HS-27A (cell line): ENCODE measurements around the gene KRTAP10-12.

ENCODE experiments used
- DNase-seq: peaks from one replicate; pipeline ENCODE4 v3.0.0-alpha.2; 2012; ENCODE audit warnings: low read depth, missing footprints

The KRTAP10-12 gene

DNA sequence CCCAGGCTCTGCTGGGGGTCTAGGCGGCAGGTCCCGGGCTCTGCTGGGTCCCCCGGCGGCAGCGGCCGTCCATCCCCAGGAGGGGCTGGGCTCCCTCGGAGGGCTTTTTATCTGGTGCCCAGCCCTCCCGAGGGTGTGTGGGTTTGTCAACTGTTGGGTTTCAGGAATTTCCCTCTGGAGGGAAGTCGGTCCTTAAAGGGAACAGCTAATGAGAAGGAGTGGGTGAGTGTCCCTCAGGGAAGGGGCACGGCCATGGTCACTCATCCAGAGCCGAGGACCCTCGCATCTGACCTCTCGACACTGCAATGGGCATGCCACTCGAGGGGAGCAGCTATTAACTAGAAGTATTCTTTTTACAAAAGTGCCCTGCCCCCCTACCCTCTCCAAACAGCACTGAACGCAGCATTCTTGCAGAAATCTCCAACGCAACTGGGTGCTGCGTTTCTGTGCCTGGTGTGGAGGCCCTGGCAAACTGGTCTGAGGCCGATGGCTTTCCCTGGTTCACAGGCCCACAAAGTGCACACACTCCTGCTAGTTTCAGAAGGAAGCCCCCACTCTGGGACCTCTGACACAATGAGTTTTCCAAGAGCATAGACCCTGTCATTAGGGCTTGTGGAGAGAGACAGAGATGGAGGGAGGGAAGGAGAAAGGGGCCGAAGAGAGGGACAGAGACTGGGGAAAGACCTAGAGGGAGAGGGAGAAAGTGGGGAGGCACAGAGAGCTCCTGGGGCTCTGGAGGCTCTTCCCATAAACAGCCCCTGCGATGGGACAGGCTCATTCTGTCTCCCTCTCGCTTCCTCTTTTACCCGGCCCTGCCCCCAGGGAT lies 15.4 kb downstream of the KRTAP10-12 start:
- no peak for DNase-seq

DNA sequence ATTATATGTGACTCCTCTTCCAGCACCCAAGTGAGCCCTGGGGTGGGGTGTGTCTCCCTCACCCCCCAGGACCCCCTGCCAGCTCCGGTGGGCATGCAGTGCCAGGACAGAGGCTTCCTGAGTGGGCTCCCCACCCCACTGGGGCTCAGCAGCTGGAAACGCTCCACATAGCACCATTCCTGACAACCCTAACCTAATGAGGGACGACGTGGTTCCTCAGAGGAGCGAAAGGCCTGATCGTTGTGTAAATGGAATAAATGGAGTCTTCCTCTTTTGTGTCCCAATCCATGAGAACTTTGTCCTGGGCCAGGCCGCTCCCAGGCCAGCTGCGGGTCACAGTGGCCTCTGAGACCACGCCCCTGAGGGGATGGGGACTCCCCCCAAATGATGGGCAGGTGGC lies 16.2 kb downstream of the KRTAP10-12 start:
- DNase-seq, result no peak

GRCh38 chr21:44713846-44714245 lies 16.9 kb downstream of the KRTAP10-12 start:
- DNase-seq, result no peak

DNA sequence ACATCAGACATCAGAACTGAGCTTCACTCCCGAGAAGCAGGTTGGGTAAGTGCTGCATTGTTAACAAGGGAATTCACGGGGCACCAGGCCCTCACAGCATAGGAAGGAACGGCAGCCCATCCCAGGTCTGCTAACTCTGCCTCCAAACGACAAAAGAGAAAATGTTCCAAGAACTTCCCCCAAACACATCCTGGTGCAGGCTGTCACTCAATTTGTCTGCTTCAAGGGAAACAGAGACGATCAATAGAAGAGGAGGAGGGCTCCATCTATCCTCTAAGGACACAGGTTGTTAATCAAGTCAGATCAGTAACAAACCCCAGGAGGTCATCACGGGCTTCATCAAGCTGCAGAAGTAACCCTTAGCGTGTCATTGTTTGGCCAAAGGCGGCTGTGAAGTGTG lies 17.9 kb downstream of the KRTAP10-12 start:
- DNase-seq, result no peak

- DNase-seq, result no peak
Observed at GRCh38 chr21:44716984-44717383, 20.0 kb downstream of the KRTAP10-12 start.

- DNase-seq, result no peak
Observed at GRCh38 chr21:44718093-44718492, 21.1 kb downstream of the KRTAP10-12 start.

DNA sequence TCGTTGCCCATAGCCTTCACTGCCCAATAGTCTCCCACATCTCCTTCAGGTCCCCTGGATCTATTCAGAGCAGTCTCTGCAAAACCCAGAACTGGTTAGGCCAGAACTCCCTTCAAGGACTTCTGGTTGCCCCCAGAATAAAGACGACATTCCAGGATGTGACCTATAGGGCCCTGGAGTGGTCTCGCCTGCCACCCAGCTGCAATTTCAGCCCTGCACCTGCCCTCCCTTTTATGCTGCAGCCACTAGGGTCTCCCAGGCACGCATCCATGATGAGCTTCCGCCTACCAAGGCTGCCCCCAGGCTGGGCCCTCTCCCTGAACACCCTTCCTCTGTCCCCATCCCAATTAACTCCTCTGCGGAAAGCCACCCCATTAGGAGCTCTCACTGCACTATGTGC lies 21.6 kb downstream of the KRTAP10-12 start:
- DNase-seq, result no peak

GRCh38 chr21:44720170-44720569 lies 23.2 kb downstream of the KRTAP10-12 start:
- DNase-seq, result no peak

DNA sequence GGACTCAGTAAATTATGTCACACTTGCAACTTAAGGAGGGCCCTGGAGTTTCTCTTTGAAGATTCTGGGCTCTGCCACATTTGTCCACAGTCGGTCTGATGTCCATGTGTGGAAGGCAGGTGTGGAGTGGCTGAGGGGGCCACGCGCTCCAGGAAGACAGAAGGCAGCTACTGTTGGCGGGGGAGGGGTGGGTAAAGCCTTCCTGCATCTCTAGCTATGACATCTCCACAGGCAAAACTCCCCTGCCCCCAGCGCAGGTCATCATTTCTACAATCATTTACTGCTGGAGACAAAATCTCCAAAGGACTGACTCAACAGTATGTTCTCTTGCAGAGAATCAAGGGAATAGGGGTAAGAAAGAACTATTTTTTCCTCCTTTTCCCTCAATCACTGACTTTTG lies 25.8 kb downstream of the KRTAP10-12 start:
- no peak for DNase-seq

DNA sequence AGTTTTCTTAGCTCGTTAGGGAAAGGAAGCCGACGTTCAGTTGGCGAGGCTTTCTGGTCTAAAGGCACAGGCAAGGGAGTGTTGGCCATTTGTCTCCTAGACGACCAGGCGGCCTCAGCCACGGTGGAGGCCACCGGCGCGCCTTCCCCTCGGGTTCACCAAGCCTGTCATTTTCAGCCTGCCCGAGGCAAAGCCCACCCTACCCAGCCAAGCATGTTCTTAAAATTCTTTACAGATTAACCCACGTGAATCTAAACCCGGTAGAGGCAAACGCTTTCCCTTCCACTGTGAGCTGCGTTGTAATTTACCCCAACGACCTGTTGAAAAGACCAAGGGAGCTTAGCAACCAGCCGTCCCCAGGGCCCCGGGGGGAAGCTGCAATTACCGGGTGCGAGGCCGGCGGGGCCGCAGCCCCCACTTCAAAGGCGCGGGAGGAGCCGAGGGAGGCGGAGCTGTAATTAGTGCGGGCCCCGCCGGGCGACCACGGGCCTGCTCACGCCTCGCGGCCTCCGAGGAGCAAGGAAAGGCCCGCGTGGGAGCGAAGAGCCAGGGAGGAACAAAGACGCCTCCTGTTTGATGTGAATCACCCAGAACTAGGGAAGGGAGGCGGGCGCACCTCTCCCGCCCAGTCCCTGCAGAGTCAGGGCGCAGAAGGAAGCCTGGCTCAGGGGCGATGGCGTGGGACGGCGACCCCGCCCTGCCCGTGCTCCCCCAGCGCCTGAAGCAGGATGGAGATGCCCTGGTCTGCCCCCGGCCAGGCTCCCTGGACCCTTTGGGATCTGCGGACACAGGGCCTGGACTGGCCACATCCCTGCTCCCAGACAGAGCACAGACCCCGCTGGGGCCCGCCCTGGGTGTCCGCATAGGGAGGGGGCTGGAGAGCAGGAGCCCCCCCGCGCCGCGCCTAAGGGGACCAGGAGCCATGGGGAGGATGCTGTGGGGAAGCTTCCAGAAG lies 26.5 kb downstream of the KRTAP10-12 start:
- no peak for DNase-seq

GRCh38 chr21:44724196-44724595 lies 27.2 kb downstream of the KRTAP10-12 start:
- no peak for DNase-seq

GRCh38 chr21:44724926-44725325 lies 28.0 kb downstream of the KRTAP10-12 start:
- no peak for DNase-seq

DNA sequence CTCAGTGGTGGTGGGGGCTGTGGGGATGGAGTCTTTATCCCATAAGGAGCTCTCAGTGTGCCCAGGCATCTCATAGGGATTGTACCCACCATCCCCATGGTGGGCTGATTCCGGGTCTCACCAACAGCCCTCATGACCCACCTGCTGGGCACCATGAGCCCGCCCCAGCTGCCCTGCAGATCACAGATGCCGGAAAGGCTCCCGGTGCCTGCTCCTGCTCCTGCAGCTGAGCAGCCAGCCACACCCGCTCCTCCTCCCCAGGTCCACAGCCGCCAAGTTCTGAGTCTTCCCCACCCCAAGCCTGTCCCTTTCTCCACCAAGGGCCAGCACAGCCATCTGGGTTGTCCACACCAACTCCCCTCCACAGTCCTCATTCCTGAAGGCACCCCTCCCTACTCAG lies 29.9 kb downstream of the KRTAP10-12 start:
- DNase-seq, result no peak

DNA sequence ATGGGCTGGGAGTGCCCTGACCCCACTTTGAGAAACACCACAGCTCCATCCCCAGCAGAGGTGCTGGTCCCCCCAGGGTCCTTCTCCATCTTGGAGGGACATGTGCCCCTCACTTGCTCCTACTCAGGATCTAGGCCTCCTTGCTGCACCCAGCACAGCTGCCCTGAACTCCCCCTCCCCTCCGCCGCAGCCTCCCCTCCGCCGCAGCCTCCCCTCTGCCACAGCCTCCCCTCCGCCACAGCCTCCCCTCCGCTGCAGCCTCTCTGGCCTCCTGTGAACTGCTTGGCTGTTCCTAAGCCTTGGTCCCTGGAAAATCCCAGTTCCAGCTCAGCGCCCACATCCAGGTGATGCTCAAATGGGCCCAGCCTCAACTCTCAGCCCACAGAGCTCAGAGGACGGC lies 30.3 kb downstream of the KRTAP10-12 start:
- DNase-seq, result no peak

- no peak for DNase-seq
Observed at GRCh38 chr21:44727757-44728156, 30.8 kb downstream of the KRTAP10-12 start.

- no peak for DNase-seq
Observed at GRCh38 chr21:44728716-44729115, 31.7 kb downstream of the KRTAP10-12 start.

- no peak for DNase-seq
Observed at GRCh38 chr21:44729336-44730027, 32.5 kb downstream of the KRTAP10-12 start.

DNA sequence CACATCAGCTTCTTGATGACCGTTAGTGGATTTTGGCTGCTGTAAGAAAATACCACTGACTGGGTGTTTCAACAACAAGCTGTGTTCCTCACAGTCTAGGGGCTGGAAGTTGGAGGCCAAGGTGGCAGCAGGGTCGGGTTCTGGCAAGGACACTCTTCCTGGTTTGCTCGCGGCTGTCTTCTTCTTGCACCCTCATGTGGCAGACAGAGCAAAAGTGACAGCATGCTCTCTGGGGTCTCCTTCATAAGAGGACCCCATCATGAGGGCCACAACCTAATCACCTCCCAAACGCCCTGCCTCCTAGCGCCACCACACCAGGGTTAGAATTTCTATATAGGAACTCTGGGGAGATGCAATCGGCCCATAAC lies 33.0 kb downstream of the KRTAP10-12 start:
- no peak for DNase-seq

DNA sequence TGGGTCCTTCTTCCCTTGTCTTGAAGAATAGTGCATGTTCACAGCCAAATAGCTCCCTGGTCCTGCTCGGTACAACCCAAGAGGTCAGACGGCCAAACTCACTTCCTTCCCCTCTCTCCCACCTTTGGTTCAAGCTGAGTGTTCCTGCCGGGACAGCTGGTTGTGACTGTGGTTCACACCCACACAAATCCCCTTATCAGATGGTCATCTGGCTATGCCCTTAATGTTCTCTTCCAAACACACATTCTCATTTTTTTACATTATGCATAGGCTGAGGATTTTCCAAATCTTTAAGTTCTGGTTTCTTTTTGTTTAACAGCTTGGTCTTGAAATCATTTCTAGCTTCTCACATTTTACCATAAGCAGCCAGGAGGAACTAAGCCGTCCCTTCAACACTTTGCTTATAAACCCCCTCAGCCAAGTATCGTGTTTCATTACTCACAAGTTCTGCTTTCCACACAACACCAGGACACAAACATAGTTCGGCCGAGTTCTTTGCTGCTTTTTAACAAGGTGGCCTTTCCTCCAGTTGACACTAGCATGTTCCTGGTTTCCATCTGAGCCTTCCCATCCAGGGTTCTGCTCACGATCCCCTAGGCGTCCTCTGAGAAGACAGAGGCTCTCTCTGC lies 34.1 kb downstream of the KRTAP10-12 start:
- no peak for DNase-seq

DNA sequence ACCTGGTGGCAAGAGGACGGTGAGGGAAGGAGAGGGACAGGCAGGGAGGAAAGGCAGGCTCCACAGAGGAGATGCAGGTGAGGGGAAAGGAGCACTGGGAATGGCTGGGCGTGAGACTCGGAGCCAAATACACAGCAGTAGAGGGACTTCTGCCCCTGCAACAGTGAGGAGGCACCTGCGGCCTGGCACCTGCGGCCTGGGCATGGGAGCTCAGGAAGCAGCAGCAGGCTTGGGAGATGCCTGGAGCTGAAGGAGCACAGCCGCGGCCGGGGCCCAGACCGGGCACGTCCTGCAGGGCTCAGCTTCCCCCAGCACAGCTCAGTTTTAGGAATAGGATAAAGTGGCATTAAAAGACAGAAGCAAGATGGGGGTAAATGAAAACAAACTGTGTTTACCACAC lies 35.3 kb downstream of the KRTAP10-12 start:
- DNase-seq, result no peak

- DNase-seq, result no peak
Observed at GRCh38 chr21:44732956-44733355, 36.0 kb downstream of the KRTAP10-12 start.
